GM19467 (cell line): ENCODE results near the gene ASB10.
A peak's percentile ranks its signal among the peaks of the same experiment; 100 is the strongest.

Source experiments
- ATAC-seq: cut with Tn5 transposase; IDR thresholded peaks from one replicate; pipeline ENCODE4 v1.9.1; 2021; ENCODE audit warnings: mild to moderate bottlenecking, moderate library complexity; ENCODE audit not compliant: unreplicated experiment

Gene ASB10

GRCh38 chr7:151188252-151188542 is 1.1 kb upstream of the ASB10 start:
- no peak for ATAC-seq

DNA sequence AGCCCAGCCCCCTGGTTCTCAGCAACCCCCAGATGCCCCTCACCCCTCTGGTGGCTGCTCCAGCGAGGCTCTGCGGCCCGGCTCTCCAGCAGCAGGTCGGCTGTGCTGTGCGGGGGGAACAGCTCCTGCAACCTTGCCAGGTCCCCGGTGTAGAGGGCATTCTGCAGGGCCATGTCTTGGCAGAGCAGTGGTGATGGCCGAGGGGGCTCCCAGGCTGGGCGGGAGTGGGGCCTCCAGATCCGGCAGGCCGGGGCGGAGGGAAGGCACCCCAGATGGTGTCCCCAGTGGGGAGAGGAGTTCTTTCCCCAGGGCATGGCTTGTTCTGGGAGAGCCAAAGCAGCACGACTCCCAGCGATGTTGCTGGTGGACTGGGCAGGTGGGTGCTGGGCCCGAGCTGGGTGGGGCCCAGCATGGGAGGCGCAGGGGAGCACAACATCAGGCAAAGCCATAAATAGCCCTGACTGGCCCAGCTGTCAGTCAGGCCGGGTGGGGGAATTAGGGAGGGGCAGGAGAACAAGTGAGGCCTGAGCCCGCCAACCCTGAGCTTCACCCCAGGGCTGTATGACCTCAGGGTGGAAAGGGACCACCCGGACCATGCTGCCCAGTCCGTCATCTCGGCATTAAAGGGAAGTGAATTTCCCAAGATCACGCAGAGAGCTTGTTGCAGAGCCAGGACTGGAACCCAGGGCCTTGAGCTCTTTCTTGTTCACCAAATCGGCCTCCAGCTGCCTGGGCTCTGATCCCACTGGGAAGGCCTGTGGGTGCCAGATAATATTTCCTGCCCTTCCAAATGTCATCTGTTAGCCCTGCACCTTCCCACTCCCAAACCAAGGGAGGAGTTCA is 580 bp upstream of the ASB10 start:
- no peak for ATAC-seq

- ATAC-seq, result no peak
Measured at GRCh38 chr7:151185762-151186639, 1.0 kb downstream of the ASB10 start.

DNA sequence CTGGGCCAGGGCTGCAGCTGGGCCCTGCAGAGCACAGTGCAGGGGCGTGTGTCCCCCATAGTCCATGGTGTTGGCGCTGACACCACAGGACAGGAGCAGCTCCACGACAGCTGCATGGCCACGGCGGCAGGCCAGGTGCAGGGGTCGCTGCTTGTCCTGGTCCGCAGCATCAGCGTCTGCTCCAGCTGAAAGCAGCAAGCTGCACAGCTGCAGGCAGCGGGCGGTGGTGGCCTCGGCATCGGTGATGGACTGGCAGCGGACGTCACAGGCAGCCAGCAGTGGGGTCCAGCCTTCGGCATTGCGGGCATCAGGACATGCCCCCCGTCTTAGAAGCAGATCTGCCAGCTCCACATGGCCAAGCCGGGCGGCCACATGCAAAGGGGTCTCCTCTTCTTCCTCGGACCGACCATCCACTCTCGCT is 6.0 kb downstream of the ASB10 start:
- ATAC-seq, result no peak

DNA sequence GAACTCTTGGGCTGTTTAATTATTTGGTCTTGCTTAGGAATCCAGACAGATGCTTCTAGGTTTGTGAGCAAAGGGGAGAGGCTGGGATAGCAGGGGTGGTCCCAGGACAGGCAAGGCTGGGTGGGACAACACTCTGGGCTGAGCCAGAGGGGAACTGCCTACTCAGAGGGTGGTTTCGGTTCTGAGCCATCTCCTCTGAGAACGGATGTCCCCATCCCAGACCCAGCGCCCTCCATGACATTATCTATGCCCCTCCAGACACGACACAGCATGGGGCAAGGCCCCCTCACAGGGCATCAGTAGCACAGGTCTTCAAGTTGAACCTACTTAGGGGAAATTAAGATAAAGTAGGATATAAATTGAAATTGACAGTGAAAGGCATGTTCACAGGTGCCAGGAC is 7.1 kb downstream of the ASB10 start:
- ATAC-seq, result no peak

GRCh38 chr7:151179287-151179860 is 7.7 kb downstream of the ASB10 start:
- no peak for ATAC-seq

DNA sequence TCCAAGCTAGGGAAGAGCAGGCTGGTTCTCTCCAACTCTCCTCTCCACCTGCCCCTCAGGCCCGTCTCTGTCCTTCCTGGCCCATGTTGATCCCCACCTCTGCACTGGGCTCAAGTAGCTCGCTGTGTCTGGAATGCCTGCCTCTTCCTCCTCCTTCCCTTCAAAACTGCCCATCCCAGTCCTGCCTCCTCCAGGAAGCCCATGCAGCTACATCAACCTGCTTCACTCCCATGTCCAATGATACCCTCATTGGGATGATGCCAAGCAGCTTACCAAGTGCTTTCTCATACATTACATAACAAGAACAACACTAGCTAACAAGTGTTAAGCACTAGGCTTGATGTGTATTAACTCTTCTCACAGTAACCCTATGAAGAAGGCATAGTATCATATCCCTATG is 8.2 kb downstream of the ASB10 start:
- ATAC-seq, result no peak

- no peak for ATAC-seq
Measured at GRCh38 chr7:151178236-151178635, 8.8 kb downstream of the ASB10 start.

- no peak for ATAC-seq
Measured at GRCh38 chr7:151177310-151177709, 9.7 kb downstream of the ASB10 start.

DNA sequence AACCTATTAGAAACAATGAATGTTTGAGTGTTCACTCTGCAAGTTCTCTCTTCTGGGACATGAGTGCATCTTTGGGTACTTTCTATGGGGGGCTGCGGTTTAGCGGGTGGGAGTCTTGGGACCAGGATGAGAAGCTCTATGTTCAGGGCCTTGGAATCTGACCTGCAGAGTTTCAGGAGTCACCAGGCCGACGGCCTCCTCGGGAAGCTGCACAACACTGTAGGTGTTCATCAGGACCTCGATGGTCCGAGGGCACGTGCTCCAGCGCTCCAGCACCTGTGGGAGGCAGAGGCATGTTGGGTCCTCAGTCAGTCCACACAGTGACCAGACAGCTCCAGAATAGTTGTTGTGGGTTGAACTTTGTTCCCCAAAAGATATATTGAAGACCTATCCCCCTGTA is 10.6 kb downstream of the ASB10 start:
- ATAC-seq, result no peak

- no peak for ATAC-seq
Measured at GRCh38 chr7:151175793-151176311, 11.2 kb downstream of the ASB10 start.

DNA sequence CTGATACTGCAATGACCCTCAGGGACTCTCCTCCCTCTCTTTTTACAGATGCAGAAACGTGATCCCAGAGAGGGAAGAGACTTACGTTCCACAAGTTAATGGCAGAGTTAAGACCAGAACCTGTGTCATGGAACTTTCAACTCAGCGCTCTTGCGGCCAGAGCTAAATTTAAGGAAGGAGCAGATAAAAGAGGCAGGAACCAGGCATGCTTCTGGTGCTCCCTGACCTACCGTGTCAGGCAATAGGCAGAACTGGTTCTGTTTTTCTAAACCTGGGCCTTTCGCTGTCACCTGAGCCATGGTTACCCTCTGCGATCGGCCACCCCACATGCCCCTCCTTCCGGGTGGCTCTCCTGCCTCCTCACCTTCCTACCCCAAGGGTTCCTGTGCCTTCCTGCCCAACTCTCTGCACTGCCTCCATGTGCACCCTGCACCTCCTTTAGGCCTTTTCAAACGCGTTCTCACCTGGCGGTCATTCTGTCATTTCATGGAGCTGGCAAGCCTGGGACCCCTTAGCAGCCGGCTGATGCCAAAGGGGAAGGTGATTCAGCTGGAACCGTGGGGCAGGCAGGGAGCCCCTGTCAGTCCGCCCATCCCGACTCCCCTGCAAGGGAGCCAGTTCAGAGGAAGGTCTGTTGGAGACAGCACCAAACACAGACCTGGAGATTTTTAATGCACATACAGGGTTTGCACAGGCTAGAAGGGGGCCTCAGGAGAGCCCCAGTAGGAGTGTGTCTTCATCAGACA is 11.8 kb downstream of the ASB10 start:
- no peak for ATAC-seq

DNA sequence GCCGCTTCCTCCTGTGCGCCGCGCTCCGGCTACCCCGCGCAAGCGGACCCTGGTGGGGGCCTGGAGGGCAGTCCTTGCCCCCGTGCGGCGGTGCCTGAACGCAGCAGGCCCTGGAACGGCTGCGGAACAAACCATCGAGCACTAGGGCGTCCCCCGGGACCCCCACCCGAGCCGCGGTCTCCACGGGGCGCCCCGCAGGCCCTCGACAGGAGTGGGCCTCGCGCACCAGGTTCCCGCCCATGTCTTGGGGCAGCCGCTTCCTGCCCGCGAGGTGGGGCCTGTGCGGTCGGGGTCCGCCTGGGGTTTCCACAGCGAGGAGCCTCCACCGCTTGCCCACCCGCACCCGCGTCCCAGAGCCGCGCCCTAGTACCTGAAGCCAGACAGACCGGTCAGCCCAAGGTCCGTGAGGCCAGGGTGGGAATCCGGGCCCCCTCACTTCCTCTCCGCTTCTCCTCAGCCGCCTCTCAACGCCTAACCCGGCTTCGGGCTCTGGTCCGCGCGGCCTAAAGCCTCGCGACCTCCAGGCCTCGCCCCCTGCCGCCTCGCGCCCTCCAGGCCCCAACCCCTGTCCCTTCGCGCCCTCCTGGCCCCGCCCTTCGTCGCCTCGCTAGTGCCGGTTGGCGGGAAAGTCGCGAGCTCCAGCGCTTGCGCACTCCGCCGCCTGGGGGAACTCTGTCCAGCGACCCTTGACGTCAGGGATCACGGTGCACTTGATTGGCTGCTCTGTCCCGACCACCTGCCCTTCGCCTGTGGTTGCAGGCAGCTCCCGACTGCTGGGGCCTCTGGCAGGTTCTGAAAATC is 12.6 kb downstream of the ASB10 start:
- no peak for ATAC-seq

GRCh38 chr7:151173386-151174245 is 13.4 kb downstream of the ASB10 start:
- no peak for ATAC-seq

DNA sequence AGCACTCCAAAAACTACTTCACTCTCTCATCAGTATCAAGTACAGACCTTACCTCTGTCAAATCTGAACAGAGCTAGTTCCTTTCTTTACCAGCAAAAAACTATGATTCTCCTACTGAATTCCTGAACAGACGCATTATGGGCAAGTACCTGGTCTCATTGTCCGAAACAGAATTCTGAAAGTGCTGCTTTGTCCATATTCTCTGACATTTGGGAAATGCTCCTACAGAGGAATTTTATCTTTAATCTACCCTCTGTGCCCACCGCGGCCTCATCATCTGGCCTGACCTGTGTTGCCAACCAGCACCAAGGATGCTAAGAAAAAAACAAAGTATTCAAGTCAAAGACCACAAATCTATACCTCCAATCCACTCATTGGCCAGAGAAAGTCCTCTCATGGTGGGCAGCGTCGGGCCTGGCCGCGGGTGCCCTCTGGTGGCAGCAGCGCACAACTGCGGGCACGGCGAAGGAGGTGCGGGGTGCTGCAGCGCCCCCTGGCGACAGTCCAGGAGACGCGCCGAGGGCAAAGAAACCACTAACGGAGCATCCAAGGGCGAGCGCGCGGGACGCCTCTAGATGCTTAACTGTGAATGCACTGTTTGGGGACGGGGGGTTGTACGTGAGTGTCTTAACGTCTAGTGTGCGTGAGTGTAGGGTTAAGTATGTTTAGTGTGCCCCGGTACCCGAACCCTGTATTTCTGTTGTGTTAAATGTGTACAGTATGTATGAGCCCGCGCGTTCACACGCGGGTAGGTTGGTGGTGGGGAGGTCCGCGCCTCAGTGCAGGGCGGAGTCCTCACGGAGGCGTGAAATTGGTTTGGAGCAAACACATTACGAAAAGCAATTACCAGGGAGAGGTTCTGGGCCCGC is 14.5 kb downstream of the ASB10 start:
- ATAC-seq, result peak; percentile 73

- ATAC-seq, result no peak
Measured at GRCh38 chr7:151168787-151169162, 18.3 kb downstream of the ASB10 start.

- no peak for ATAC-seq
Measured at GRCh38 chr7:151168003-151168786, 18.9 kb downstream of the ASB10 start.
